ENCODE results near the gene EMD. TPM values are rescaled to one million over a fixed set of nuclear protein-coding genes. Genes with fewer than 3 reads are reported as not detected.
"Not testable (repeated sequence)": the region's sequence is repeated elsewhere in the genome, so short reads cannot be mapped to it uniquely, and the experiment has no call there.

EMD gene
- total RNA-seq, result 49.3 TPM

GRCh38 chrX:154378799-154379568 lies at the start of gene EMD:
TSS of gene EMD (plus strand) at chrX:154379295. CDS start at chrX:154379485, 190 bp downstream.
- peak; percentile 91 for ATAC-seq

GRCh38 chrX:154332561-154332960 lies 46.5 kb upstream of the EMD start:
- no peak for ATAC-seq

- ATAC-seq, result no peak
Measured at GRCh38 chrX:154333116-154333515, 46.0 kb upstream of the EMD start.

- ATAC-seq, result no peak
Measured at GRCh38 chrX:154333837-154334271, 45.2 kb upstream of the EMD start.

GRCh38 chrX:154334496-154334895 lies 44.6 kb upstream of the EMD start:
- ATAC-seq, result no peak

GRCh38 chrX:154341399-154342298 lies 37.4 kb upstream of the EMD start:
- ATAC-seq, result peak; percentile 86

- ATAC-seq, result not testable (repeated sequence)
Measured at GRCh38 chrX:154343063-154343462, 36.0 kb upstream of the EMD start.

GRCh38 chrX:154343620-154344019 lies 35.5 kb upstream of the EMD start:
- ATAC-seq, result peak; percentile 51

- ATAC-seq, result no peak
Measured at GRCh38 chrX:154348114-154348531, 31.0 kb upstream of the EMD start.

GRCh38 chrX:154348646-154349358 lies 30.3 kb upstream of the EMD start:
- ATAC-seq, result no peak

- ATAC-seq, result no peak
Measured at GRCh38 chrX:154349359-154349935, 29.6 kb upstream of the EMD start.

GRCh38 chrX:154349979-154350378 lies 29.1 kb upstream of the EMD start:
- no peak for ATAC-seq

GRCh38 chrX:154350429-154351182 lies 28.5 kb upstream of the EMD start:
- no peak for ATAC-seq

GRCh38 chrX:154351183-154352011 lies 27.7 kb upstream of the EMD start:
- ATAC-seq, result peak; percentile 37

- no peak for ATAC-seq
Measured at GRCh38 chrX:154352012-154352401, 27.1 kb upstream of the EMD start.

- no peak for ATAC-seq
Measured at GRCh38 chrX:154352466-154352865, 26.6 kb upstream of the EMD start.

- no peak for ATAC-seq
Measured at GRCh38 chrX:154353172-154353843, 25.8 kb upstream of the EMD start.

- ATAC-seq, result no peak
Measured at GRCh38 chrX:154354013-154354412, 25.1 kb upstream of the EMD start.

- no peak for ATAC-seq
Measured at GRCh38 chrX:154354516-154354915, 24.6 kb upstream of the EMD start.

- ATAC-seq, result no peak
Measured at GRCh38 chrX:154355094-154355775, 23.9 kb upstream of the EMD start.
